ENCODE data around the gene ARHGAP32. TPM values are rescaled to one million over a fixed set of nuclear protein-coding genes. Genes with fewer than 3 reads are reported as not detected.

The ARHGAP32 gene
- total and polyA plus RNA-seq, 9 donors: 5.9 to 34.8 (median 28.4) TPM

- Histone ChIP-seq H3K4me1 (ENCODE audit: insufficient read depth) (no peaks in the 10 kb centered on the region), H3K27ac (no peak overlapping the region), H3K36me3 (no peaks in the 10 kb centered on the region), H3K27me3 (no peaks in the 10 kb centered on the region), H3K4me3 (no peak overlapping the region), H3K9me3 (no peaks in the 10 kb centered on the region)
- no peak for TF ChIP-seq CTCF (IDR thresholded peaks at IDR 0.05)
- TF ChIP-seq EP300 (IDR thresholded peaks at IDR 0.05): no peak
- no peak for TF ChIP-seq POLR2A (IDR thresholded peaks at IDR 0.05)
- intact Hi-C loops (cut with DNase I): no loop called here
- DNase-seq: no peak
- 58 to 85% (median 60%) methylated on average over 3 of the region's 3 CpGs for WGBS, 3 donors
These were observed 243.5 kb downstream of the ARHGAP32 start for GRCh38 chr11:128948583-128948982.

- Histone ChIP-seq H3K4me3 (no peak overlapping the region), H3K4me1 (ENCODE audit: insufficient read depth) (no peaks in the 10 kb centered on the region), H3K27me3 (no peaks in the 10 kb centered on the region), H3K36me3 (no peaks in the 10 kb centered on the region), H3K9me3 (no peaks in the 10 kb centered on the region), H3K27ac (no peak overlapping the region)
- intact Hi-C loops (cut with DNase I): no loop called here
- no peak for DNase-seq
- TF ChIP-seq EP300 (IDR thresholded peaks at IDR 0.05): no peak
- no peak for TF ChIP-seq CTCF (IDR thresholded peaks at IDR 0.05)
- no peak for TF ChIP-seq POLR2A (IDR thresholded peaks at IDR 0.05)
- WGBS, 3 donors: 27 to 69% (median 45%) methylated on average over 2 of the region's 2 CpGs
These were observed 244.4 kb downstream of the ARHGAP32 start for GRCh38 chr11:128947773-128948172.

GRCh38 chr11:128946648-128947047 is 245.5 kb downstream of the ARHGAP32 start:
- Histone ChIP-seq H3K36me3 (no peaks in the 10 kb centered on the region), H3K9me3 (no peaks in the 10 kb centered on the region), H3K27ac (no peak overlapping the region), H3K4me3 (no peak overlapping the region), H3K27me3 (no peaks in the 10 kb centered on the region), H3K4me1 (ENCODE audit: insufficient read depth) (no peaks in the 10 kb centered on the region)
- intact Hi-C loops (cut with DNase I): no loop called here
- no peak for TF ChIP-seq POLR2A (IDR thresholded peaks at IDR 0.05)
- no peak for TF ChIP-seq EP300 (IDR thresholded peaks at IDR 0.05)
- TF ChIP-seq CTCF (IDR thresholded peaks at IDR 0.05): no peak
- DNase-seq: no peak
- whole genome bisulfite sequencing, 3 donors: 89 to 97% (median 97%) methylated on average over 2 of the region's 2 CpGs

GRCh38 chr11:128943428-128943976 is 248.6 kb downstream of the ARHGAP32 start:
- H3K9me3 ChIP-seq: no peaks in the 10 kb centered on the region
- H3K27me3 ChIP-seq: no peaks in the 10 kb centered on the region
- no peak for TF ChIP-seq POLR2A (IDR thresholded peaks at IDR 0.05)
- TF ChIP-seq EP300 (IDR thresholded peaks at IDR 0.05): no peak
- no peak for TF ChIP-seq CTCF (IDR thresholded peaks at IDR 0.05)
- no peak overlapping the region for H3K4me3 ChIP-seq
- no peak for DNase-seq
- intact Hi-C loops (cut with DNase I): no loop called here
- no peak overlapping the region for H3K27ac ChIP-seq
- no peaks in the 10 kb centered on the region for H3K4me1 ChIP-seq (ENCODE audit: insufficient read depth)
- no peaks in the 10 kb centered on the region for H3K36me3 ChIP-seq
- WGBS, 3 donors: 77 to 81% (median 77%) methylated on average over 16 of the region's 16 CpGs
